H7 (cell line): ENCODE measurements around the gene ZDHHC14. TPM values are rescaled to one million over a fixed set of nuclear protein-coding genes. Genes with fewer than 3 reads are reported as not detected.

Experiments used
- DNase-seq: peaks from one replicate; pipeline ENCODE4 v3.0.0; 2012
- H3K27me3 ChIP-seq: 2 replicates; pipeline ENCODE4 v1.6.0; 2011; ENCODE audit warnings: mild to moderate bottlenecking, low read length; ENCODE audit not compliant: control insufficient read depth, insufficient read depth
- H3K36me3 ChIP-seq: replicated peaks from 2 replicates; pipeline ENCODE4 v1.5.1; 2011; ENCODE audit warnings: low read length; ENCODE audit not compliant: control insufficient read depth, insufficient read depth
- H3K4me3 ChIP-seq: 2 replicates; pipeline ENCODE4 v1.5.1; 2011; ENCODE audit warnings: low read depth, mild to moderate bottlenecking, control low read depth, low read length, moderate library complexity; ENCODE audit not compliant: insufficient read depth
- total RNA-seq: library from RNA; depleted of rRNA; stranded (reverse); fragments of >200 nt; shearing (Covaris generic); gene quantifications from 2 replicates; pipeline ENCODE4 v1.2.3, GENCODE V29; 2014

Gene ZDHHC14
- total RNA-seq, 1 experiment from 2014 or later = 1.1 TPM

DNA sequence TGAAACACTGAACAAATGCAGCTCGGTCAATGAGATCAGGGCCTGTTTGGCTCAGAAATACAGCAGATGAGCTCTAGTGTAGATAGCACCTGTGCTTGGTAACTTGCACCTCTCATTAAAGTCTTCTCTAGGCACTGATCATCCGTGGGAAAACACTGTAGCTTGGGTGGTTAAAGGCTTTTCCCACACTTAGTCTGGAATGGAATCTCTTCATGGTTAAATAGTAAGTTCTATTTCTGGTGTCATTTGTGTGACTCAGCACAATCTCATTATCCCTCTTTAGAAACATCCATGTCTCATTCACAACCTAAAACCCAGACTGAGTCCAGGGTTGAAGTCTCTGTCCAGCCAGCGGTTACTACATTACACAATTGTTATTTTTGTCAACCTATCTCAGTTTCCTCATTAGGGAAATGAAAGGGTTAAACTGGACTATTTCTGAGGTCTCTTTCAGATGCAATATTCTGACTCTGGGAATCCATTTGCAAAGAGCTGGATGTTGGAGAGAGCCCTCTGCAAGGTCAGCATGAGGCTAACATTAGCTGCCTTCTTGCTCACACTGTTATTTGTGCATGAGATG lies 125.0 kb downstream of the ZDHHC14 start:
- no peak overlapping the region for H3K4me3 ChIP-seq
- DNase-seq = no peak
- no peaks in the 10 kb centered on the region for H3K27me3 ChIP-seq
- no peaks in the 10 kb centered on the region for H3K36me3 ChIP-seq

DNA sequence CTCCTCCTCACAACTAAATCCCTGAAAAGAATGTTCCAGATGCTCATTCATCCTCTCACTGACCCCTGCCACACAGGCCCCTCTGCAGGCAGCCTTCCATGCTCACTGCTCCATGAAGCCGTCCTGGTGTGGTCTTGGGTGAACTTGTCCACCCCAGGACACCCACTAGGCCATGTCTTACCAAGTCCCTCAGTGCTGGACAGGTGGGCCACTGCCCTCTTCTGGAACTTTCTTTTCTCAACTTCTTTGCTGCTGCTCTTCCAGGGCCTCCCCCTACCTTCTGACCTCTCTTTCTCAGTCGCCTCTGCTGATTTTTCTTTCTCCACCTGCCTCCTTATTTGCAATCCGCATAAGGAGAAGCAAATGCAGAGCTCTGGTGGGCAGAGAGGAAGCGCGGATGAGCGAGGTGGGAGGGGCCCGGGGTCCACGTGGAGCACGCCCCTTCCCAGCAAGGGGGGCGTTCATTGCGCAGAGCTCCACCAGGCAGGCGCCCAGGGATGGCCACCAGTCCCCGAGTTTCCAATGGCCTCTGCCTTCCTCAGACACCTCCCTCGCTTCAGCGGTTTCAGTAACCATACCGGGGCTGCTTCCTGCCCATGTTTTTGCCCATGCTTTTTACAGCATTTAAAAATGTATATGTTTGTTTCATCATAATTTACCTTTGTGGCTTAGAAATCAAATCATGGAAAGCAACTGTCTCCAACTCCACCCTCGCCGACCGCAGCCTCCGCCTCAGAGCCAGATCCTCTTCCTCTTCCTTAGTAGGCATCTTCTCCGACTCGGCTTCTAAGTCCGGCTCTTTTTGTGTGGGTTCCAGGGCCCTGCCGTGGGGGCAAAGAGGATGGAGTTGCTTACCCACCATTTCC lies 129.6 kb downstream of the ZDHHC14 start:
- peak; percentile 79 for DNase-seq
- no peak overlapping the region for H3K4me3 ChIP-seq
- H3K36me3 ChIP-seq = no peaks in the 10 kb centered on the region
- no peaks in the 10 kb centered on the region for H3K27me3 ChIP-seq

DNA sequence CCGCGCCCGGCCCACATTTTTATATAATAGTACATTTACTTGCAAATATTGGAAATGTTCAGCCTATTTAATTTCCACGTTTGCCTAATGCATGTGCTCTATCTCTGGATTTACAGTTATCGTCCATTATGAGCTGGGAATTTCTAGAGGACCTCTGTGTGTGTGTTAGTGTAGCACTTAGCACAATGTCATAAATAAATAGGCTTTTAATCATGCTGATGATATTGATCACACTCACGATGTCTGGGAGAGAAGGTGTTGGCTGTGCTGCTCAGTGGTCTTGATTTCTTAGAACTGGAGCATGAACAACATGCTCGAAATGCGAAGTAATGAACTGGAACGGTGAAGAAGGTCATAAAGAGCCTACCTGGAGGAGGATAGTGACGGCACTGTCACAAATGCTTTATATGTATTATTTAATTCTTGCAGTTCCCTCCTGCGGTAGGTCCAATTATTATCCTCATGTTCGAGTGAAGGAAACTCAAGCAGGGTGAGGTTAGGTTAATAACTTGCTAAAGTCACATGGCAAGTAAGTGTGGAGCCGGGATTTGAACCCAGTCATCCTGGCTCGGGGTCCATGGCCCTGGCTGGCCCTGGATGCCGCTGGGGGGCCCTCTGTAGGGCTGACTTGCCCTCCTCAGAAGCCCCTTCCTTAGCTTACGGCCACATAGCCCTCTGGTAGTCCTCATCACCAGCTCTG lies 130.8 kb downstream of the ZDHHC14 start:
- Histone ChIP-seq H3K36me3 (no peaks in the 10 kb centered on the region), H3K27me3 (no peaks in the 10 kb centered on the region), H3K4me3 (no peak overlapping the region)
- no peak for DNase-seq

DNA sequence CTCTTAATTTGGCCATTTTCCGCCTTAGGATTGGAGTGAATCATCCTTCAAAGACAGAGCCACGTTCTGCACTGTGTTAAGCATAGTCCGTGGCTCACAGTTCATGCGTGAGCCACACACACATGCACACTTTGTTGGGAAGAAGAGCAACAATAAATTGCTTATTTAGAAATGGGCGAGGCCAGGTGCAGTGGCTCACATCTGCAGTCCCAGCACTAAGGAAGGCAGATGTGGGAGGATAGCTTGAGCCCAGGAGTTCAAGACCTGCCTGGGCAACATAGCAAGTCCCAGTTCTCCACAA lies 131.3 kb downstream of the ZDHHC14 start:
- Histone ChIP-seq H3K4me3 (no peak overlapping the region), H3K36me3 (no peaks in the 10 kb centered on the region), H3K27me3 (no peaks in the 10 kb centered on the region)
- no peak for DNase-seq

DNA sequence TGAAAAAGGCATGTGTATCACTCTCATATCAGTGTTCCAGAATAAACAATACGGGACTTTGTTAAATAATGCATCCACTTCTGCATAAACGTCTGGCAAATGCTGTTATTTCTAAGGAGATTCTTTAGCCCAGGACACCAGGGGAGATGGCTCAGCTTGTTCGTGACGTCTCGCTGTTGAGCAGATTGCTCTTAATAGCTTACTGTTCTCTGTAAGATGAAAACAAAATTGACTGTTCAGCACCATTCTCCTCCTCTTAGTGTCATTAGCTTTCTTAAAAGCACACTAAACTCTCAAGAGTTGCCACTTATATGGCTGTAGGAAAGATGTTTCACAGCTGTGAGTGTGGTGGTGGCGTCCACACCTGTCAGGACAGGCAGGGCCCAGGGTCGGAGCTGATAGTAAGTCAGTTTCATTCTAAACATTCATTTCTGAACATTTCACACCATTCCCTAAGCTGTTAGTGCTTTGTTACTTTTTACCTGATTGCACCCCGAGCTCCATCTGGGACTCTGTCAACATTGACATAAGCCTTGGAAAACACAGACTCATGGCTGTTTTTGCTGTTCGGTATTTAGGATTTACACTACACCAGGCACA lies 132.1 kb downstream of the ZDHHC14 start:
- no peaks in the 10 kb centered on the region for H3K27me3 ChIP-seq
- H3K36me3 ChIP-seq = no peaks in the 10 kb centered on the region
- DNase-seq = no peak
- H3K4me3 ChIP-seq = no peak overlapping the region

DNA sequence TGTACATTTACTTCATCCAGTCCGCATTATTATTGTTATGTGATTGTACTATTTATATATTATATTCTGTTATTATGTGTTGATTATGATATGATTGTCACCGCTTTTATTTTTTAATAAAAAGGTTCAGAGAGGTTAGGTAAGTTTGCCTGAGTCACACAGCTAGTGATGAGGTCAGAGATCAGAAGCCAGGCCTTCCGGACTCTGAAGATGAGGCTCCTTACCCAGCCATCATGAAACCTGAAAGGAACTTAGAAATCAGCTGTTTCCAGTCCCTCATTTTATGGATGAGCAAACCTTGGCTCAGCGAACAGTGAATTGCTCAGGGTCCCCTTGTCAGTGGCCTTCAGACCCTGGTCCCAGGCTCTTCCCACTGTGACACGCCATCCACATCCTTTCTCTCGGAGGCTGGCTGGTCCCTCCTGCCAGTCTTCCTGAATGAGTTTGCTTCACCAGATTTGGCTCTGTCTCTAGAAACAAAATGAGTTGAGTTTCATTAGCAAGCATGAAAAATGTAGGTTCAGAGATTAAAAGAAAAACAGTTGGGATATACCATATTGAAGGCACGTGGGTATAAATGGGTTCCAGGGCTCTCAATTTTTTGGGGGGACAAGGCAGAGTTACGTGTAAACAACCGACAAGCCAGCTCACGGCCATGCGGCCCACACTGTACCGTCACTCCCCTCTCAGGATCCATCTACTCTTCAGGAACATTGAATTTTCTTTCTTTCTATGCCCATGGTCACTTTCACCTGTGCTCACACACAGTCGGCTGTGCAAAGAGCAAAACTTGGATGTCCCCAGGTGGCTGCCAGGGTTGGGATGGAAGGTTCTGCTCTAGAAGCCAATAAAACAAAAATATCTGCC lies 132.9 kb downstream of the ZDHHC14 start:
- Histone ChIP-seq H3K36me3 (no peaks in the 10 kb centered on the region), H3K27me3 (no peaks in the 10 kb centered on the region), H3K4me3 (no peak overlapping the region)
- DNase-seq = no peak

DNA sequence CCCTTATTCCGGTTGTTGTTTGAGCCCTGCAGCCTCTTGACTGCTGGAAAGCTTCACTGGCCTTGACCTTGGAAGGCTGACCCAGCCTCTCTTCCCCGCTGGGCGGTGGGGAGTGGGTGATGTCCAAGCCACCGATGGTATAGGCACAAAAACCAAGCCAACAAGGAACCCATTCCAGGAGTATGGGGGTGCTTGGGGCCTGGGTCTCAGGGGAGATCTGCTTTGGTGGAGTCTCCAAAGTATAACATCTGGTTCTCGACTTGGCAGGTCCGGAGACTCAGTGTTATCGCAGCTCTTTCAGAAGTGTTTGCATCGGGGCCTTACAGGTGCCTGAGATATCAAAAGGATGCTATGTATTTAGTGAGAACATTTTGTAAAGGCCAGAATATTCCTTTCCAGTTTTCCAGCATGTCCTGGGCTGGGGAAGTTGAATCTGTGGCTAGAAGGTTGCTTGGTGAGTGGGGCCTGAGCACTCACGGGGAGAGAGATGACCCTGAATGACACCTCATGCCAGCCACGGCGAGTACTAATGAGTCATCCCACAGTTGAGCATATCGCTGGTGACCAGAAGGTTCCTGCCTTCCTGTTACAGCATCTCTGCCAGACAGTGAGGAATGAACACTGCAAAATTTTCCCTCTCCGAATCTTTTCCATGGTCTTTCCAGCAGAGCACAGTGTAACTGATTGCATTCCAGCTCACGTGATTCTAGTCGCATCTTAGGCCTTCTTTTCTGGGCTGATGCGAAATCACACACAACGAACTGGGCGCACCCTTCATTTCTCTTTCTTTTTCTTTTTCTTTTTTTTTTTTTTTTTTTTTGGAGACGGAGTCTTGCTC lies 133.9 kb downstream of the ZDHHC14 start:
- Histone ChIP-seq H3K27me3 (no peaks in the 10 kb centered on the region), H3K36me3 (no peaks in the 10 kb centered on the region), H3K4me3 (no peak overlapping the region)
- DNase-seq = no peak

DNA sequence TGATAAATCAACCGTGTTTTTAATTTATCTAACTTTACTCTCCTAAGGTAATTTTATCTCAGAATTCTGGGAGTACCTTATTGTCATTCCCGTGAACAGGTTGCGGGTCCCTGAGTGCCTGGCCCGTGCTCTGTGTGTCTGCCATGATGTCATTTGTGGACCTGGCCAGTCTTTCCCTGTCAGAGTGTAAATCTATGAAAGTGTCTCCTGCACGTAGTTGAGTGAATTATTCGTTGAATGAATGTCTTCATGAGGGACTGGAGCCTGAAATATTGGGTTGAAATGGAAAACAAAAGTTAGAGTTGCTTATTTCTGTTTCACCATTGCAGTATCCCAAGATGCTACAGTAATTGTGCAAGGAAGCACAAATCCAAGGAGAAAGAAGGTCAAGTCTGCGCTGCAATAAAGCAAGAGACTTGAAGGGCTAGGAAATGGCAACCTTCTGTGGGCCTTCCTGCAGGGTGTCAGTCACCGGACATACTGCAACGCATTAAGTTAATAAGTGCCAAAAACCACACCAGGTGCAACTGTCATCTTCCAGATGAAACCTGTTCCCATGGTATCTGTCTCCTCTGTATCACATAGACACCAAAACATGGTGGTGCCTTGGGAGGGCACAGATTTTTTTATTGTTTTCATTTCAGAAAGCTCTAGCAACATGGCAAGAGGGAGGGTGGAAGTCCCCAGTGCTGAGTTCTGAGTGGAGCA lies 135.5 kb downstream of the ZDHHC14 start:
- no peaks in the 10 kb centered on the region for H3K27me3 ChIP-seq
- H3K36me3 ChIP-seq = no peaks in the 10 kb centered on the region
- DNase-seq = no peak
- H3K4me3 ChIP-seq = no peak overlapping the region

DNA sequence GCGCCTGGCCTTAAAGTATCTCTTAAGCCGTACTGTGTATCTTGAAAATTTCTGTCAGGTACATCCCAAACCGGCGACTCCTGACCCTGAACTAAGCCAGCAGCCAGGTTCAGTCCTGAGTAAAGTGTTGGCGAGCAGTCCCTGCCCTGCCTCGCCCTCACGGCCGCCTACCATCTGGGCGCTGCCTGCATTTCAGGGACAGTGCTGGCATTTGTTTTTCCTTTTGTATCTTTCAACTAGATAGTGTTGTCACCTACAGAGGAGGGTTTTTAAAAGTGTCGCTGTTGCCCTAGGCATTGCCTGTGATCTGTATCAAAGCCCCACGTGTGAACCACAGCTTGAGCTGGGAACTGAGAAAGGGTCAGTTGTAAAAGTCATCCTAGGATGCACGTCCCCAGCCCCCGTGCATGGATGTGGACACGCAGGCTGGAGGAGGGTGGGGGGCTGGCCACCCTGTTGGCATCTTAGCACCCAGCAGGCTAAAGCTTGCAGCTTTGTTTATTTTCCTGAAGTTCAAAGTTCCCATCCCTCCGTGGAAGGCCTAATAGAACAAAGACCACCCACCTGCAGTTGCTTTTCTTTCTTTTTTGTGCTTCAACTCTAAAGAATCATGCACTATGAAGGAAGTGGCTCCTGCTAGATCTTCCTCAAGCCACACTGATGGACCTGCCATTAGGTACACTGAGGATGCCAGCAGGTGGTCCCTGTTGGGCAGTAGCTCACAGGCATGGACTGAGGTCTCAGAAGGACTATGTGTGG lies 136.8 kb downstream of the ZDHHC14 start:
- H3K36me3 ChIP-seq = no peaks in the 10 kb centered on the region
- H3K27me3 ChIP-seq = no peaks in the 10 kb centered on the region
- H3K4me3 ChIP-seq = no peak overlapping the region
- no peak for DNase-seq

DNA sequence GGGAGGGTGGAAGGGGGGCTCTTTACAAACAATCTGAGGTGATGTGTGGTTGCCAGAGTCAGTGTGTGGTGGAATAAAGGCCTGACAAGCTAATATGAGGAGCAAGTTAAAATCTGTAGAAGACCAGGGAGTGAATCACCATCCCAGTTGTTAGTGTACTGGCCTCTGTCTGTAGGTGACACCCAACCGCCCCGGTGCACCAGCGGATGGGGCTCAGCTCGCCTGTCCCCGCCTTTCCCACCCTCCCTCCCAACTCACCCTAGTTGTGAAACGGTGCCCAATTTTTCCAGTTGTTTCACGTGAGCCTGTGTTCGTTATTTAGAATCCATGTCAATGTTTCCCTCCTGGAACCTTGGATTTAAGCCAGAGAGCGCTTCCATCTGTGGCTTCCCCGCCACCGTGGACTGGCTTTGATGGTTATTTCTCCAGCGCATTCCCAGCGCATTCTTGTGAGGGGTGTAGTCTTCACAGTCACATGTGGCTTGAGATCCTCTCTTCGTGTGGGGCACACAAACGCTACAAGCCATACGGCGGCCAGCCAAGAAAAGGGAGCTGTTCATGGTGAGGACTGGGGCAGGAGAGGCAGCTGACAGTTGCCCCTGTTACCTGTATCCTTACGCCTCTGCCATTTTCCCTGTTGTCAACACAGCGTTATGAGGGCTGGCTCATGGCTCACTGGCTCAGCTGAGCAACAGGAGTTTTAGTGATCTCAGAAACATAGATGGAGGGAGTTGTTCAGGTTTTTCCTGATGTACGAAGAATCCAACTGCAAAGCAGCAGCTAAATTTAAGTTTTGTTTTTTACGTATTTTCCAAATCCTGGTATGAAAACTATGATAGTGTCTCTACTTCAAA lies 137.6 kb downstream of the ZDHHC14 start:
- no peak for DNase-seq
- H3K4me3 ChIP-seq = no peak overlapping the region
- H3K27me3 ChIP-seq = no peaks in the 10 kb centered on the region
- no peaks in the 10 kb centered on the region for H3K36me3 ChIP-seq

DNA sequence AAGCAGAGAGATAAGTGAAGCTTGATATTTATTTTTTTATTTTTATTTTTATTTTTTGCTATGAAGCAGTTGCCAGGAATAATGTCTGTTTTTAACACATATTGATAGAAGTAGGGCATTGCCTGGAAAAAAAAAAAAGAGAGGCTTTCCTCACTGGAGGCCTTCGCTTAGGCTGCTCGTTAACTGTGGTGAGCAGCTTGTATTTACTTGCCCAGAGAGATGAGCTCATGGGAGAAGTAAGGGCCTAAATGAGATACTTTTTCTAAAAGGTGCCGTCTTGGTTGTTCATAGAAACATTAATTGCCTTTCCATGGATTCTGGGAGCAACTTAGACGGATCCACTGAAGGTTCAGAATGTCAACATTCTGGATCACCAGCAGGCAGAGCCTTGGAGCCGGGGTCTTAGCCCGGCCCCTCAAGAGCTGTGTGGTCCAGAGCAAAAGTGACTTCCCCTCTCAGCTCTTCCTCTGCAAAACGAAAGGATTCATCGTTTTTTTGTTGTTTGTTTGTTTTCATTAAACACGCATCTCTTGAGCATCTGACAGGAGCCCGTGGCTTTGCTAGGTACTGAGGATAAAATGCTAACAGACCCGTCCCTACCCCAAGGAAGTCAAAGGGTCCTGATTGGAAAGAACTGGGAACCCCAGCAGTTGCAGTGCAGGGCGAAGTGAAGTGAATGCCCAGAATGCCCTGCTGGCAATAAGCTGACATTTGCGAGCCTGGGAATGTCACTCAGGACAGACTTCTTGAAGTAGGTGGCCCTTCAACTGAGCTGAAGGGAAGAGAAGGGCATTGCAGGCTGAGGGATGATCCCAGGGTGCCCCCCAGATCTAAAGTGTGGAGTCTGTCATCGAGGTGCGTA lies 138.5 kb downstream of the ZDHHC14 start:
- Histone ChIP-seq H3K36me3 (no peaks in the 10 kb centered on the region), H3K27me3 (no peaks in the 10 kb centered on the region), H3K4me3 (no peak overlapping the region)
- no peak for DNase-seq
